SW 1271 (cell line): Measurements from ENCODE around the gene TSPEAR.
"Not testable (repeated sequence)": the region's sequence is repeated elsewhere in the genome, so short reads cannot be mapped to it uniquely, and the experiment has no call there.

Source experiments
- DNase-seq, 2 experiments: peaks; one replicate each; lab custom pipeline; 2025; lab: John Stamatoyannopoulos, UW

TSPEAR gene

GRCh38 chr21:44702111-44702972 is 9.0 kb downstream of the TSPEAR start:
- no peak for DNase-seq

- DNase-seq: no peak
These were observed 9.8 kb downstream of the TSPEAR start for GRCh38 chr21:44701541-44701940.

GRCh38 chr21:44701023-44701400 is 10.4 kb downstream of the TSPEAR start:
- no peak for DNase-seq

GRCh38 chr21:44700101-44701022 is 11.0 kb downstream of the TSPEAR start:
- DNase-seq: no peak

GRCh38 chr21:44699502-44700001 is 11.8 kb downstream of the TSPEAR start:
- no peak for DNase-seq

GRCh38 chr21:44697811-44698734 is 13.3 kb downstream of the TSPEAR start:
- DNase-seq: no peak

GRCh38 chr21:44697172-44697810 is 14.1 kb downstream of the TSPEAR start, which contains the start of gene KRTAP10-12:
Gene KRTAP10-12 (plus strand): TSS chr21:44697172. CDS start chr21:44697202, 30 bp downstream.
- not testable (repeated sequence) for DNase-seq

GRCh38 chr21:44696572-44696971 is 14.8 kb downstream of the TSPEAR start:
- DNase-seq: no peak

GRCh38 chr21:44695641-44696040 is 15.7 kb downstream of the TSPEAR start:
- DNase-seq: no peak

GRCh38 chr21:44695184-44695583 is 16.2 kb downstream of the TSPEAR start:
- DNase-seq: no peak

GRCh38 chr21:44694776-44695175 is 16.6 kb downstream of the TSPEAR start:
- no peak for DNase-seq

GRCh38 chr21:44692798-44693512 is 18.4 kb downstream of the TSPEAR start:
- DNase-seq: no peak

GRCh38 chr21:44691686-44692085 is 19.7 kb downstream of the TSPEAR start:
- DNase-seq: no peak

- not testable (repeated sequence) for DNase-seq
These were observed 21.6 kb downstream of the TSPEAR start for GRCh38 chr21:44689740-44690139.

GRCh38 chr21:44687671-44688070 is 23.7 kb downstream of the TSPEAR start:
- DNase-seq: no peak

GRCh38 chr21:44686843-44687561 is 24.4 kb downstream of the TSPEAR start:
- DNase-seq: no peak

- no peak for DNase-seq
These were observed 25.2 kb downstream of the TSPEAR start for GRCh38 chr21:44686000-44686781.

- DNase-seq: not testable (repeated sequence)
These were observed 26.3 kb downstream of the TSPEAR start for GRCh38 chr21:44685050-44685449.

- DNase-seq: no peak
These were observed 26.9 kb downstream of the TSPEAR start for GRCh38 chr21:44684483-44684882.
